ENCODE measurements around the gene PIP4K2A. TPM values are rescaled to one million over a fixed set of nuclear protein-coding genes. Genes with fewer than 3 reads are reported as not detected.

PIP4K2A gene
- total and polyA plus RNA-seq, 2 experiments from 2014 or later: 39.9 to 40.1 TPM

DNA sequence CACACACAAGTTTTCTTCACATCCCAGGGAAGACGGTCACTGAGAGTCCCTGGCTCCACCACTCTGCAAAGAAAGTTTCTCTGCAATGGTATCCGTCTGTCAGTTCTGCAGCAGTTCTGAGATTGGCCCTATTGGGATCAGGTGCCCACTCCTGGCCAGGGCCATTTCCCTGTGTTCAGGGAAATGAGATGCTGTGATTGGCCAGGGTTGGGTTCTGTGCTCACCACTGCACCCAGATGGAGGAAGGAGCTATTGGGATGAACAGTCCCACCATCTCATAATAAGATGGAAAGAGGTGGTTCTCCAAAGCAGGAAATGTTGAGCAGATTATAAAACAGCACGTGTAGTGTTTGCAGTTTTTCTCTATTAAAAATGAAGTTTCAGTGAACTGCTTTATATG lies 13.3 kb upstream of the PIP4K2A start (continued):
- TF ChIP-seq CTCF (conservative IDR thresholded peaks at IDR 0.05; ENCODE audit: low read depth in 2 of 2) (no peak), POLR2AphosphoS5 (IDR thresholded peaks at IDR 0.05; ENCODE audit: low read depth) (no peak)

GRCh38 chr10:22727112-22727511 lies 12.7 kb upstream of the PIP4K2A start:
- Histone ChIP-seq H3K27ac (ENCODE audit: low read depth) (no peak overlapping the region), H3F3A (replicated peaks; ENCODE audit: low read depth) (no peaks in the 10 kb centered on the region), H3K4me3 (no peak overlapping the region), H3K79me2 (replicated peaks; ENCODE audit: insufficient read depth) (no peaks in the 10 kb centered on the region), H3K9me2 (ENCODE audit: insufficient read depth) (no peaks in the 10 kb centered on the region), H4K20me1 (replicated peaks; ENCODE audit: insufficient read depth) (no peaks in the 10 kb centered on the region), H3K4me2 (no peak overlapping the region), H3K4me1 (ENCODE audit: insufficient read depth) (no peaks in the 10 kb centered on the region; the same call in 1 of the 2 replicates), H2AFZ (peak overlapping the region; percentile 30; the same call in 1 of the 2 replicates), H3K36me3 (ENCODE audit: insufficient read depth) (no peaks in the 10 kb centered on the region), H3K27me3 (ENCODE audit: insufficient read depth) (no peaks in the 10 kb centered on the region)
- Mint-ChIP-seq H3K27me3 (ENCODE audit: insufficient read depth, low read depth, poor library complexity) (peaks cover 5% of the 10 kb centered on the region), H3K9me3 (no peaks in the 10 kb centered on the region), H3K36me3 (ENCODE audit: low read depth) (no peaks in the 10 kb centered on the region), H3K4me1 (peaks cover 9% of the 10 kb centered on the region), H3K27ac (no peak overlapping the region), H3K4me3 (no peak overlapping the region)
- DNase-seq (ENCODE audit: low spot score) (no peak), ATAC-seq (no peak)
- TF ChIP-seq STAT1 (IDR thresholded peaks at IDR 0.05; ENCODE audit: unreplicated experiment) (no peak), ZNF114 (CRISPR knock-in tag; IDR thresholded peaks at IDR 0.05) (no peak), CTCF (conservative IDR thresholded peaks at IDR 0.05; ENCODE audit: low read depth in 2 of 2) (no peak), EZH2phosphoT487 (IDR thresholded peaks at IDR 0.05; ENCODE audit: unreplicated experiment) (no peak), EZH2 (IDR thresholded peaks at IDR 0.05; ENCODE audit: low read depth, unreplicated experiment) (no peak), JUNB (IDR thresholded peaks at IDR 0.05; ENCODE audit: unreplicated experiment) (no peak), CREB1 (CRISPR knock-in tag; IDR thresholded peaks at IDR 0.05; ENCODE audit: low read depth) (no peak), ZNF331 (CRISPR knock-in tag; IDR thresholded peaks at IDR 0.05; ENCODE audit: low read depth) (no peak), NANOG (IDR thresholded peaks at IDR 0.05; ENCODE audit: borderline replicate concordance) (no peak), POLR2AphosphoS5 (IDR thresholded peaks at IDR 0.05; ENCODE audit: low read depth) (no peak)
- TF ChIP-seq, protein P1, sequence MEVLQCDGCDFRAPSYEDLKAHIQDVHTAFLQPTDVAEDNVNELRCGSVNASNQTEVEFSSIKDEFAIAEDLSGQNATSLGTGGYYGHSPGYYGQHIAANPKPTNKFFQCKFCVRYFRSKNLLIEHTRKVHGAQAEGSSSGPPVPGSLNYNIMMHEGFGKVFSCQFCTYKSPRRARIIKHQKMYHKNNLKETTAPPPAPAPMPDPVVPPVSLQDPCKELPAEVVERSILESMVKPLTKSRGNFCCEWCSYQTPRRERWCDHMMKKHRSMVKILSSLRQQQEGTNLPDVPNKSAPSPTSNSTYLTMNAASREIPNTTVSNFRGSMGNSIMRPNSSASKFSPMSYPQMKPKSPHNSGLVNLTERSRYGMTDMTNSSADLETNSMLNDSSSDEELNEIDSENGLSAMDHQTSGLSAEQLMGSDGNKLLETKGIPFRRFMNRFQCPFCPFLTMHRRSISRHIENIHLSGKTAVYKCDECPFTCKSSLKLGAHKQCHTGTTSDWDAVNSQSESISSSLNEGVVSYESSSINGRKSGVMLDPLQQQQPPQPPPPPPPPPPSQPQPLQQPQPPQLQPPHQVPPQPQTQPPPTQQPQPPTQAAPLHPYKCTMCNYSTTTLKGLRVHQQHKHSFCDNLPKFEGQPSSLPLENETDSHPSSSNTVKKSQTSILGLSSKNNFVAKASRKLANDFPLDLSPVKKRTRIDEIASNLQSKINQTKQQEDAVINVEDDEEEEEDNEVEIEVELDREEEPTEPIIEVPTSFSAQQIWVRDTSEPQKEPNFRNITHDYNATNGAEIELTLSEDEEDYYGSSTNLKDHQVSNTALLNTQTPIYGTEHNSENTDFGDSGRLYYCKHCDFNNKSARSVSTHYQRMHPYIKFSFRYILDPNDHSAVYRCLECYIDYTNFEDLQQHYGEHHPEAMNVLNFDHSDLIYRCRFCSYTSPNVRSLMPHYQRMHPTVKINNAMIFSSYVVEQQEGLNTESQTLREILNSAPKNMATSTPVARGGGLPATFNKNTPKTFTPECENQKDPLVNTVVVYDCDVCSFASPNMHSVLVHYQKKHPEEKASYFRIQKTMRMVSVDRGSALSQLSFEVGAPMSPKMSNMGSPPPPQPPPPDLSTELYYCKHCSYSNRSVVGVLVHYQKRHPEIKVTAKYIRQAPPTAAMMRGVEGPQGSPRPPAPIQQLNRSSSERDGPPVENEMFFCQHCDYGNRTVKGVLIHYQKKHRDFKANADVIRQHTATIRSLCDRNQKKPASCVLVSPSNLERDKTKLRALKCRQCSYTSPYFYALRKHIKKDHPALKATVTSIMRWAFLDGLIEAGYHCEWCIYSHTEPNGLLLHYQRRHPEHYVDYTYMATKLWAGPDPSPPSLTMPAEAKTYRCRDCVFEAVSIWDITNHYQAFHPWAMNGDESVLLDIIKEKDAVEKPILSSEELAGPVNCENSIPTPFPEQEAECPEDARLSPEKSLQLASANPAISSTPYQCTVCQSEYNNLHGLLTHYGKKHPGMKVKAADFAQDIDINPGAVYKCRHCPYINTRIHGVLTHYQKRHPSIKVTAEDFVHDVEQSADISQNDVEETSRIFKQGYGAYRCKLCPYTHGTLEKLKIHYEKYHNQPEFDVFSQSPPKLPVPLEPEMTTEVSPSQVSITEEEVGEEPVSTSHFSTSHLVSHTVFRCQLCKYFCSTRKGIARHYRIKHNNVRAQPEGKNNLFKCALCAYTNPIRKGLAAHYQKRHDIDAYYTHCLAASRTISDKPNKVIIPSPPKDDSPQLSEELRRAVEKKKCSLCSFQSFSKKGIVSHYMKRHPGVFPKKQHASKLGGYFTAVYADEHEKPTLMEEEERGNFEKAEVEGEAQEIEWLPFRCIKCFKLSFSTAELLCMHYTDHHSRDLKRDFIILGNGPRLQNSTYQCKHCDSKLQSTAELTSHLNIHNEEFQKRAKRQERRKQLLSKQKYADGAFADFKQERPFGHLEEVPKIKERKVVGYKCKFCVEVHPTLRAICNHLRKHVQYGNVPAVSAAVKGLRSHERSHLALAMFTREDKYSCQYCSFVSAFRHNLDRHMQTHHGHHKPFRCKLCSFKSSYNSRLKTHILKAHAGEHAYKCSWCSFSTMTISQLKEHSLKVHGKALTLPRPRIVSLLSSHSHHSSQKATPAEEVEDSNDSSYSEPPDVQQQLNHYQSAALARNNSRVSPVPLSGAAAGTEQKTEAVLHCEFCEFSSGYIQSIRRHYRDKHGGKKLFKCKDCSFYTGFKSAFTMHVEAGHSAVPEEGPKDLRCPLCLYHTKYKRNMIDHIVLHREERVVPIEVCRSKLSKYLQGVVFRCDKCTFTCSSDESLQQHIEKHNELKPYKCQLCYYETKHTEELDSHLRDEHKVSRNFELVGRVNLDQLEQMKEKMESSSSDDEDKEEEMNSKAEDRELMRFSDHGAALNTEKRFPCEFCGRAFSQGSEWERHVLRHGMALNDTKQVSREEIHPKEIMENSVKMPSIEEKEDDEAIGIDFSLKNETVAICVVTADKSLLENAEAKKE (CRISPR knock-in tag; IDR thresholded peaks at IDR 0.05): no peak
- TF ChIP-seq, protein P2, sequence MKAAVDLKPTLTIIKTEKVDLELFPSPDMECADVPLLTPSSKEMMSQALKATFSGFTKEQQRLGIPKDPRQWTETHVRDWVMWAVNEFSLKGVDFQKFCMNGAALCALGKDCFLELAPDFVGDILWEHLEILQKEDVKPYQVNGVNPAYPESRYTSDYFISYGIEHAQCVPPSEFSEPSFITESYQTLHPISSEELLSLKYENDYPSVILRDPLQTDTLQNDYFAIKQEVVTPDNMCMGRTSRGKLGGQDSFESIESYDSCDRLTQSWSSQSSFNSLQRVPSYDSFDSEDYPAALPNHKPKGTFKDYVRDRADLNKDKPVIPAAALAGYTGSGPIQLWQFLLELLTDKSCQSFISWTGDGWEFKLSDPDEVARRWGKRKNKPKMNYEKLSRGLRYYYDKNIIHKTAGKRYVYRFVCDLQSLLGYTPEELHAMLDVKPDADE (IDR thresholded peaks at IDR 0.05): no peak
